ENCODE measurements around the gene CYYR1.

GRCh38 chr21:26513212-26513611 lies 59.9 kb downstream of the CYYR1 start:
- TF ChIP-seq POLR2A (IDR thresholded peaks at IDR 0.05; ENCODE audit: low read length) (no peak), REST (IDR thresholded peaks at IDR 0.05) (no peak), EHMT2 (IDR thresholded peaks at IDR 0.05; ENCODE audit: low read depth) (no peak), CTCF (IDR thresholded peaks at IDR 0.05) (no peak), RFX5 (IDR thresholded peaks at IDR 0.05) (no peak), EP300 (IDR thresholded peaks at IDR 0.05) (no peak), NFE2L2 (conservative IDR thresholded peaks at IDR 0.05; ENCODE audit: low read length) (no peak), BHLHE40 (IDR thresholded peaks at IDR 0.05; ENCODE audit: low read depth, low read length) (no peak), PHF8 (IDR thresholded peaks at IDR 0.05; ENCODE audit: borderline replicate concordance, low read depth) (no peak), CEBPB (IDR thresholded peaks at IDR 0.05) (no peak)

All from A549 (cell line).